ENCODE data around the gene PXMP4.

Gene PXMP4

DNA sequence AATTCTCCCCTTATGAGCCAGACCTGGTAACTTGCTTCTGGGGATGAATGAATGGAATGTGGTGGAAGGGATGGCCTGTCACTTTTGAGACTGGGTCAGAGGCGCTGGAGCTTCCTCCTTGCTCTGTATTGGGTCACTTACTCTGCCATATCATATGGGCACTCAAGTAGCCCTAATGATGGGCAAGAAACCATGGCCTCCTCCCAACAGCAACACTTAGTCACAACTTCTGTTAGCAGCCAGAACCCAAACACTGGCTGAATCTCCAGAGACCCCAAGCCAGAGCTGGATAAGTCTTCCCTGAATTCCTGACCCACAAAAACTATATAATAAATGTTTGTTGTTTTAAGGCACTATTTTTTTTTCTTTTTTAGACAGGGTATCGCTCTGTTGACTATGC is 39.4 kb downstream of the PXMP4 start:
- in situ Hi-C loops (cut with HindIII; ENCODE audit: low sequenced_read_pairs) = no loop called here
- H3K4me3 ChIP-seq (ENCODE audit: low read depth, low read length) = no peak overlapping the region
- no peak for TF ChIP-seq CTCF (IDR thresholded peaks at IDR 0.05; ENCODE audit: low read depth, low read length, missing control alignments)
- peak; percentile 28 for DNase-seq (ENCODE audit: low read depth)

- no peak for DNase-seq (ENCODE audit: low read depth)
- in situ Hi-C loops (cut with HindIII; ENCODE audit: low sequenced_read_pairs) = no loop called here
- no peak for TF ChIP-seq CTCF (IDR thresholded peaks at IDR 0.05; ENCODE audit: low read depth, low read length, missing control alignments)
- no peak overlapping the region for H3K4me3 ChIP-seq (ENCODE audit: low read depth, low read length)
These were observed 40.2 kb downstream of the PXMP4 start for GRCh38 chr20:33679758-33680485.

DNA sequence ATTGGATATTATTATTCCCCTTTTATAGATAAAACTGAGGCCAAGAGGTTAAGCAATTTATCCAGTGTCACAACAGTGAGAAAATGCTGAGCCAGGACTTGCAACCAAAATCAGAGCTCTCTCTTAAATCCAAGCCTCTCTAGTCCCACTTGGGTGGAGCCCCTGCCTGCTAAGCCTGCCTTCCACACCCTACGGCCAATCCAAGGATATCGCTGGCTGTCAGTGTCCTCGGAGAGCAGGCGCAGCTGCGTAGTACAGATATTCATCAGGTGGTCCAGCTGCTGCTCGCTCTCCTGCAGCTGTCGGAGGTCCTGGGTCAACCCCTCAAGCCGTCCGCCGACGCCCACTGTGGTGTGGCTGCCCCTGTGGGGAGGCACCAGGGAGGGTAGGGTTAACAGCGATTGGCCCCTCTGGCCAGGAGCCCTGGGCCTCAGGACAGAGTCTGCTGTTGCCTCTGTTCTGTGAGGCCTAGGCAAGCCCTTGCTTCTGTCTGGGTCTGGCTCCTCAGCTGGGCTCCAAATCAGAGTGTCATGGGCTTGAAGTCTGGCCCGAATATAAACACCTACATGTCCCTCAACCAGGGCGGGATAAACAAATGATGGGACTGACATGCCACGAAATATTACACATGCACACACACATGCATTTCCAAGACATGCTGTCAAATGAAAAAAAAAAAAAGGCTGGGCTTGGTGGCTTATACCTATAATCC is 42.0 kb downstream of the PXMP4 start:
- in situ Hi-C loops (cut with HindIII; ENCODE audit: low sequenced_read_pairs) = no loop called here
- TF ChIP-seq CTCF (IDR thresholded peaks at IDR 0.05; ENCODE audit: low read depth, low read length, missing control alignments) = no peak
- no peak for DNase-seq (ENCODE audit: low read depth)
- no peak overlapping the region for H3K4me3 ChIP-seq (ENCODE audit: low read depth, low read length)

DNA sequence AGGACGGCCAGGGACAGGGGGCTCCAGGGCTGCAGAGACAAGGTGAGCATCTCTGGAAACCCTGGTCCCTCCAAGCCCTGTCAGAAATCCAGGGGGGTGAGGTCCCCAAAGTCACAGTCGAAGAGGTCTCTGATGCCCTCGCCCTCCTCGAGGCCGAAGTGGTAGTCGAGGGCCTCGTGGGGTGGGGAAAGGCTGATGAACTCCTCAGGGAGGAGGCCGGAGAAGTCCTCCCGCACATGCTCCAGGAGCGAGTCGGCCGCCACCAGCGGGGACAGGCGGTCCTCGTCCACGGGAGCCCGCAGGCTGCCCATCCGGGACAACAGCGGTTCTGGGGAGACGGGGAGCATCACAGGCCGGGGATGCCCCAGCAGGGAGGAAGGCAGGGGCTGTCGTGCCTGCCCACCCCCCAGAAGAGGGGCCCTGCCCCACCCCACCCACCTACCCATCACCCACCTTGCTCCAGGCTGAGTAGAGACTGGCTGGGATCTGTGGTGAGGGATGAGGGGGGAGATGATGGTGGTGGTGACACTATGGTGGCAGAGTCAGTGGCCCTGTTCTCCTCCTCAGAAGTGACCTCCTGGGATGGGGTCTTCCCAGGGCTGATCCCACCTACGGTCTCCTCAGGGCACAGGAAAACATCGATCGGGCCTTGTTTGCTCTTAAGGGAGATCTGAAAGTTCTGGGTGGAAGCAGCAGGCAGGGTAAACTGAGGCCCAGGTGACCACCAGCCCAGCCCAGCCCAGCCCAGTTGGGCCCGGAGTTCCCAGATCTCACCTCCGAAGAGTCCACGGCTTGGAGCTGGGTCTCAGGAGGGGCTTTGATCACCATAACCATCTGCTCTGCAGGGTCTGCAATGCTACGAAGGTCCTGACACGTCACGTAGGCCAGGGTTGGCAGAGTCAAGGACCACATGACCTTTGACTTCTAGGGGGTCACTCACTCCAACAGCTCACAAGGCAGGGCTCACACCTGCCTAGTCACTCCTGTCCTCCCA is 43.2 kb downstream of the PXMP4 start:
- no peak for TF ChIP-seq CTCF (IDR thresholded peaks at IDR 0.05; ENCODE audit: low read depth, low read length, missing control alignments)
- H3K4me3 ChIP-seq (ENCODE audit: low read depth, low read length) = no peak overlapping the region
- in situ Hi-C loops (cut with HindIII; ENCODE audit: low sequenced_read_pairs) = no loop called here
- no peak for DNase-seq (ENCODE audit: low read depth)

- in situ Hi-C loops (cut with HindIII; ENCODE audit: low sequenced_read_pairs) = no loop called here
- no peak for DNase-seq (ENCODE audit: low read depth)
- H3K4me3 ChIP-seq (ENCODE audit: low read depth, low read length) = no peak overlapping the region
- no peak for TF ChIP-seq CTCF (IDR thresholded peaks at IDR 0.05; ENCODE audit: low read depth, low read length, missing control alignments)
These were observed 44.0 kb downstream of the PXMP4 start for GRCh38 chr20:33676121-33676520.

Measured in astrocyte of the cerebellum (primary cell).